ENCODE data around the gene DLG2.
"Not testable (repeated sequence)": the region's sequence is repeated elsewhere in the genome, so short reads cannot be mapped to it uniquely, and the experiment has no call there.

The DLG2 gene

DNA sequence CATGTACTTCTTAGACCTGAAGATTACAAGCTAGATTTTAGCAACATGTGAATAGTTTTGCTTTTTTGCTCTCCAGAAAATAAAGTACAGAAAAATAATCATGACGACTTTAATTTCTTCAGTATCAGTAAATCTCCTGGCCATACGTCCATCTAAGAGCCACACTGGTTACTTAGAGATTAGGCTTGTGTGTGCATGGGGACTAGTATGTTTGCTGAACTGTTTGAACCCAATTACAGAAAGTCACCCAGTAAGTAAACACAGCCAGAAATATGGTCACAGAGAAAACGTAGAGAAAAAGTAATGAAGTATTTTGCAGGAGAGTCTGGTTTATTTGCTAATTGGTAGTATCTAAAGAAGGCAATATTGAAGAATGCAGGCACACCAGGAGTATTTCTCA is 1287.3 kb downstream of the DLG2 start:
- H3K4me3 ChIP-seq (replicated peaks; ENCODE audit: low read depth, low read length) = no peak overlapping the region
- DNase-seq (ENCODE audit: low read depth) = no peak
- TF ChIP-seq, protein P1, sequence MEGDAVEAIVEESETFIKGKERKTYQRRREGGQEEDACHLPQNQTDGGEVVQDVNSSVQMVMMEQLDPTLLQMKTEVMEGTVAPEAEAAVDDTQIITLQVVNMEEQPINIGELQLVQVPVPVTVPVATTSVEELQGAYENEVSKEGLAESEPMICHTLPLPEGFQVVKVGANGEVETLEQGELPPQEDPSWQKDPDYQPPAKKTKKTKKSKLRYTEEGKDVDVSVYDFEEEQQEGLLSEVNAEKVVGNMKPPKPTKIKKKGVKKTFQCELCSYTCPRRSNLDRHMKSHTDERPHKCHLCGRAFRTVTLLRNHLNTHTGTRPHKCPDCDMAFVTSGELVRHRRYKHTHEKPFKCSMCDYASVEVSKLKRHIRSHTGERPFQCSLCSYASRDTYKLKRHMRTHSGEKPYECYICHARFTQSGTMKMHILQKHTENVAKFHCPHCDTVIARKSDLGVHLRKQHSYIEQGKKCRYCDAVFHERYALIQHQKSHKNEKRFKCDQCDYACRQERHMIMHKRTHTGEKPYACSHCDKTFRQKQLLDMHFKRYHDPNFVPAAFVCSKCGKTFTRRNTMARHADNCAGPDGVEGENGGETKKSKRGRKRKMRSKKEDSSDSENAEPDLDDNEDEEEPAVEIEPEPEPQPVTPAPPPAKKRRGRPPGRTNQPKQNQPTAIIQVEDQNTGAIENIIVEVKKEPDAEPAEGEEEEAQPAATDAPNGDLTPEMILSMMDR (IDR thresholded peaks at IDR 0.05; ENCODE audit: low read length, missing control alignments) = no peak

GRCh38 chr11:84333221-84333620 is 1293.9 kb downstream of the DLG2 start:
- no peak for DNase-seq (ENCODE audit: low read depth)
- TF ChIP-seq, protein P1 (IDR thresholded peaks at IDR 0.05; ENCODE audit: low read length, missing control alignments) = no peak
- no peak overlapping the region for H3K4me3 ChIP-seq (replicated peaks; ENCODE audit: low read depth, low read length)

GRCh38 chr11:84322211-84322610 is 1304.9 kb downstream of the DLG2 start:
- no peak for DNase-seq (ENCODE audit: low read depth)
- no peak overlapping the region for H3K4me3 ChIP-seq (replicated peaks; ENCODE audit: low read depth, low read length)
- TF ChIP-seq, protein P1 (IDR thresholded peaks at IDR 0.05; ENCODE audit: low read length, missing control alignments) = no peak

- TF ChIP-seq, protein P1 (IDR thresholded peaks at IDR 0.05; ENCODE audit: low read length, missing control alignments) = no peak
- DNase-seq (ENCODE audit: low read depth) = no peak
- no peak overlapping the region for H3K4me3 ChIP-seq (replicated peaks; ENCODE audit: low read depth, low read length)
These were observed 1307.3 kb downstream of the DLG2 start for GRCh38 chr11:84319863-84320262.

DNA sequence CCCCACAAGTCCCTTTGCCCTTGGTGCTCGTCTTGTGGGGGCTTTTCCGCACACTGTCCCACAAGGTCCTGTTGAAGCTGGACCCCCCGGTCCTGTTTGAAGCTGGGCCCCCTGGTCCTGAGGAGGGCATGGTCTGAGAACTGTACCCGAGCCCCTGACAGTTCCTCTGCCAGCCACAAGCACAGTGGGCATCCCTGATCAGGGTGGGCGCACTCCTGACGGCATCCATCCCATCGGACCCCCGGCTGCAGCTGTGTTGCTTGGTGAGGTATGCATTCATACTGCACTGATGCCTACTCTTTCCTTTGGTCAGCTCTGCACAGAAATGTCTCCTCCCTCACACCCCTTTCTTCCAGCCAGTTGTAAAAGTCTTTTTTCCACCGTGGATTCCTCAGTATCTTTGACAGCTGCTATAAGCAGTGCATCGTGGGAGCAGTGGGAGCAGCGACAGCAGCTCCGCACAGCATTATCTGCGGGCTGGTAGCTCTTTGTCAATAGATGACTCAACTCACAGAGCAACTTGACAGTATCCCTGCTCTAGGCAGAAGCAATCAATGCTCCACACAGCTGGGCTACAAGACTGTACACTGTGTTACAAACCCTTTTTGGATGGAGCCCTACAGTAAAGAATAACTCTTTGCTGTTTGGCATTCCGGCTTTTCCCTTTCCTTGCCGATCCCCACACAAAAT is 1310.1 kb downstream of the DLG2 start:
- TF ChIP-seq, protein P1 (IDR thresholded peaks at IDR 0.05; ENCODE audit: low read length, missing control alignments) = no peak
- DNase-seq (ENCODE audit: low read depth) = peak; percentile 71
- peak overlapping the region; percentile 25 for H3K4me3 ChIP-seq (replicated peaks; ENCODE audit: low read depth, low read length)

DNA sequence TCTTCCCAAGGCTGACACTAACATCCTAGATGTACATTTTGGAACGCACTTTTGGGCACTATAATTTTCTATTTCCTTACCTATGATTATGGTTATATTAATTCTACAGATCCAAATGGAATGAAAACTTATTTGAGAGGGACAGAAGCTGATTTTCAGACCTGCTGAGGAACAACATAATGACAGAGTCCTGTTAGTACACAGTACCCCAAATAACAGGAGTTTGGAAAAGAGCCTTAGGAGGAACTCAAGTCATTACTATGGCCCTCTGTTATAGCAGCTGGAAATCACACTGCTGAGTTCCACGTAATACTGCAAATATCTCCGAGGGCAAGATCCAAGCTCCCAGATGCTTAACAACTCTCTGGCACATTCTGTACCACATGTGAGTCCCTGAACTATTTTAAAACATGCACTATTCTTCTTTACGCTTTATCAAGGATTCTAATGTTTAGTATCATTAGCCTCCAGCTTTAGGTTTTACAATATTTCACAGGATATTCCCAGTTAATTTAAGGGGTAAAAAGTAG is 1313.2 kb downstream of the DLG2 start:
- TF ChIP-seq, protein P1 (IDR thresholded peaks at IDR 0.05; ENCODE audit: low read length, missing control alignments) = no peak
- DNase-seq (ENCODE audit: low read depth) = peak; percentile 15
- no peak overlapping the region for H3K4me3 ChIP-seq (replicated peaks; ENCODE audit: low read depth, low read length)

GRCh38 chr11:84310268-84310667 is 1316.9 kb downstream of the DLG2 start:
- no peak overlapping the region for H3K4me3 ChIP-seq (replicated peaks; ENCODE audit: low read depth, low read length)
- TF ChIP-seq, protein P1 (IDR thresholded peaks at IDR 0.05; ENCODE audit: low read length, missing control alignments) = no peak
- peak; percentile 61 for DNase-seq (ENCODE audit: low read depth)

GRCh38 chr11:84308491-84308890 is 1318.7 kb downstream of the DLG2 start:
- not testable (repeated sequence) for H3K4me3 ChIP-seq (replicated peaks; ENCODE audit: low read depth, low read length); DNase-seq (ENCODE audit: low read depth)
